ENCODE results near the gene CAMK2D. TPM values are rescaled to one million over a fixed set of nuclear protein-coding genes. Genes with fewer than 3 reads are reported as not detected.

The CAMK2D gene
- total RNA-seq, 1 donor from 2014 or later = 64.8 TPM

DNA sequence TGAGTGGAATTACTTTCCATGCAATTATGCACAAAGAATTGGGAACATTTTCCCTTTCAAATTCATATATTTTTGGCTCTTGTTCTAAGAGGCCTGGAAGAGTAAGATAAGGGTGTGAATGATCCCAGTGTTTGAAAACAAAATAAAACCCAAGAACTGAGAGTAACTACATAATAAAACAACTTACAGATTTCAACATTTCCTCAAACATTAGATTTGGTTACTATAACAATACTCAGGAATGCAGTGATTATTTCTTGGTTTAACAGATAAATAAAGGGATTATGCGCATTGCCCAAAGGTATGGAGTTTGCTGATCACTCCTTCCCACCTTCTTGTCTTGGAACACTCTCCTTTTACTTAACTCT, 292.5 kb downstream of the CAMK2D start:
- DNase-seq = peak; percentile 57

DNA sequence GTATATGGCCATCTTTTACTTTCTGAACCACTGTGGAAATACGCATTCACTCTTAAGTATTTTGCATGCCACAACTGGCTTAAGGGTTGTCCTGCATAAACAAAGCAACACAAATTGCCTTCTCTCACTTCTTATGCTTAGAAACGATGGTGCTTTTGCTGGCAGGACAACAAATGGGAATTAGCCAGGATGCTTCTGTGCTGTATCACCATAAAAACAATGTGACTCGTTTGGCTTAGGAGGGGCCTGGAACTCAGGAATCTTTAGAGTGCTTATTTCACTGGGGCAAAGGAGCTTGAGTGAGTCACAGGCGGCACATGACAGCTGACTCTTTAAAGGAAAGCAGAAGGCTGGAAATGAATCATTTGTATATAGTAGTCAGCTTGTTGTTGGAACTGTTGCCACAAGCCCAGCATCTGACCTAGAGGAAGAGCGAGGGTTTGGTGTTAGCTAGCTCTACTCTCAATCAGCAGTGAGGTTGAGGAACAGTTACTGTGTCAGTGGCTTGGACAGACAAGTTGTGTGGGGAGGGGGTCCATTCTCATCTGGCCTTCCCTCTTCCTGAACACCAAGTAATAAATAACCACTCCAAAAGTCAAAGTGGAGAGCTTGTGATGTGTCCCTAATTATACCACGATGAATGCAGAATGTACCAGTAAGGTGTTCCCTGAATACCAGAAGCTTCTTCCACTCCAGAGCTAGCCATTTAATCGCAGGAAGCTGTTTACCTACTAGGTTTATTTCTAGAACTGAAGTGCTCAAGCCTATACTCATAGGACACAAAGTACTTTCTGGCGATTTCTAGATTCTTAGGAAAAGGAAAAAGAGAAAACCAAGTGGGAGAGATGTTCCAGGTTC, 293.1 kb downstream of the CAMK2D start:
- peak; percentile 99 for DNase-seq

DNA sequence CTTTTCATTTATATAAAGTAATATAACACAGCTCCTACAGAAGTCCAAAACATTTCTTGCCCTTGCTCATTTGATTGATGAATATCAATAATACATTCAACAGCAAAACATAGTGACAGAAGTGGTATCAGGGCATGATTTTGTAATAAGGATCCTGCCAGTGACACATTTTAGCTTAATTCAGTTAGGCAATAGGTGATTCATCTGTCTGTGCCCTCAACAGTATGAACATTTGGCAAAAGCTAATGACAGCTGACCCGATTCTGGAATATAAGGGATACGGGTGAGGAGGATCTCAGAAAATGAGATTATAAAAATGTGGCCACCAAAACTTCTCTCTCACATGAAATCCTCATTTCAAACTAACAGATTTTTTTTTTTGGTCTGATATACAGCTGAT, 294.0 kb downstream of the CAMK2D start:
- DNase-seq = peak; percentile 73

DNA sequence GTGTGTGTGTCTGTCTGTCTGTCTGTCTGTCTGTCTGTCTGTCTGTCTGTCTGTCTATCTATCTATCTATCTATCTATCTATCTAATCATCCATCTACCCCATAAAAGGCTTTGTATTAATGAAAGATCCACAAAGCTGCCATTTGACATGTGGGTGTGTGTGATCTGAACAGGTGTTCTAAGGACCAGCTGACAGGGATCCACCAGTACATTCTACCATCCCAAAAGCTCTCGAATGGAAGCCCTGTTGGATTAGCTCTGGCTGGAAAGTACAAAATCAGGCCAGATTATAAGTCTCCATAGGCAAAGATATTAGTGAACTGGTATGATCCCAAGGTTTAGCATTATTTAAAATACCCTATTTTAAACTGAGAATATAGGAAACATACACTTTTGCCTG, 299.3 kb downstream of the CAMK2D start:
- DNase-seq = no peak

DNA sequence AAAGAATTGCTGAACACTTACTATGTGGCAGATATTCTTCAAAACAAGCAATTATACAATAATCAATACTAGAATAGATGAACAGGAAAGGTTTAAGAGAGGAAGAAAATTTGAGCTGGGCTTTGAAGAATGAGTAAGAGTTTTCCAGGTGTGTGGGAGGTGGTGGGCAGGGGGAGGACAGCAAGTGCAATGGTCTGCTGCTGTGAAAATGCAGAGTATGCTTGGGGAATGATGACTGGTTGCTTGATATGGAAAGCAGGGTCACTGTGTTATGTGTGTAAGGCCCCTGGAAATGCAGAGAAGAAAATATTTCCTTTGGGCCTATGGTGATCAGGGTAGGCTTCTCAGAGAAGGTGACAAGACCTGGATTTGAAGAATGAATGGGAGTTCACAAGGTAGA, 300.3 kb downstream of the CAMK2D start:
- DNase-seq = no peak

DNA sequence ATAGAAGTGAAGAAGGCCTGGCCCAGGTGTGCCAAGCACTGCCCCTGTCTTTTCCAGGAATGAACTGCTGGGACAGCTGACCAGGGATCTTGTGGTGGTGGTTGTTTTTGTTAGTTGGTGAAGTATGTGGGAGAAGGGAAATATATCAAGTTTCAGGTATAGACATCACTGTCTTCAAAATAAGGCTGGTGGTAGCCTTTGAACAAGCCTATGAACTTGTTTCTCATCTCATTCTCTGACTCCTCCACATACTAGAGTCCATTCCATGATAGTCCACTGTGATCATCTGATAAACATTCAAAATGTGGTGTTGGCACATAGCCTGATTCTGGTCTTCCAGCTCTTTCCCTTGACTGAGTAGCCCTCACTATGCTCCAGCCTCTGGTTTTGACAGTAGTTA, 303.7 kb downstream of the CAMK2D start:
- DNase-seq = no peak

DNA sequence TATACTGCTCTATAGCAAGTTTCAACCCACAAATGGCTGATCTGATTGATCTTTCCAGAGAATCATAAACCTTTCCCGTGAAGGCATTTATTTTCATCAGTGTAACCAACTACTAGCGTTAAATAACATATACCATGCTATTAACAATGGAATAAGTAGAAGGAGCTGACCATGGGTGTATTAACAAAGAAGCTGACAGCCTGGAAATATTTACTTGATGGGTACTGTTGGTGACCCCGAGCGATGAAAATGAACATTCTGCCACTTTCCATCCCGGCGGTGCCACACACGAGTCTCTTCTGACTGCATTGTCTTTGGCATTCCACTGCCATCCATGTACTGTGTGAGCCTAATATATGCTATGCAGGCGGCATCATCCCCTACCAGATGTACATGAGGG, 304.4 kb downstream of the CAMK2D start:
- DNase-seq = no peak

DNA sequence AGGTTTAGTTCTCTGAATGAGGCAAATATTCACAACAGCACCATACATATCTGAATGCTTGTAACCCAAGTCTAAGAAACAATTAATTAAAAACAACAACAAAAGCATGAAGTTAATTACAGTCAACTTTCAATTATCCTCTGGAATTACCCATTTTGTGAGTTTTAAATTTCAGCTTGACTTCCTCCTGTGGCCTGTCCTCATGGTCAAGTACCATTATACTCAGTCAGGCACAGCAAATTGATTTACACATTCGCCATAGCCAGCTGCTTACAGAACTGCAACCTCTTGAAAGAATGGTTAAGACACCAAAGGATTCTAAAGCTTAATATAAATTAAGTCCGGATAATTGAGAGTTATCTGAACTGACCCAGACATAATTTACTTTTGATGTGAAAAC, 306.5 kb downstream of the CAMK2D start:
- DNase-seq = no peak

DNA sequence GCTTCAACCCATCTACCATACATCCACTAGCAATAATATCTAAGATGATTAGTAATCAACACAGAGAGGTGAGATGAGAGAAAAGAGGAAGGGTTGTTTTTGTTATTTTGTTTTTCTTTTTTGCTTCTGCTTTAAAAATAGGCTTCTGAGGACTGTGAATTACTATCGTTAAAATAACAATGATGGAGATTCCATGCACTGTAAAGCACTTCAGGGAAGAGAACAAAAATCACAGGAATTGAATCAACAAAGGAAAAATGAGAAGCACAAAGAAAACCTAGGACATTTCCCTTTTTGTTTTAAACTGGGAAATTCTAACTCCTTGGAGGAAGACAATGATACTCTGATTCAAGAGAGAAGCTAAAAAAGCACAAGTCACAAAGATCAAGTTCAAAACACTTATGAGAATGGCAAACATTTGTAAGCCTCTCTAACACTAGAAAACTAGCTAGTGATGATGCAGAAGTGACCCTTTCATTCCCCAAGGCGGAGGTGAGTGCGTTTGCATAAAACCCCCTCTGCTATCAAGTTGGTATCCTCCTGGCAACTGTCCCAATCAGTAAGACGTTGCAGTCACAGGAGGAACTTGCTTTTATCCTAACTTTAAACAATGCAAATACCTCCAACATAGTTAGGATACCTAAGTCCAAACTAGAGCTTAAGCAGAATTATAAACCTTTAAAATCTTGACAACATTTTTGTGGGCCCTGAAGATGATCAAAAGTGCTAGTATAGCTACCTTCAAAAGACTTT, 308.5 kb downstream of the CAMK2D start:
- peak; percentile 98 for DNase-seq

DNA sequence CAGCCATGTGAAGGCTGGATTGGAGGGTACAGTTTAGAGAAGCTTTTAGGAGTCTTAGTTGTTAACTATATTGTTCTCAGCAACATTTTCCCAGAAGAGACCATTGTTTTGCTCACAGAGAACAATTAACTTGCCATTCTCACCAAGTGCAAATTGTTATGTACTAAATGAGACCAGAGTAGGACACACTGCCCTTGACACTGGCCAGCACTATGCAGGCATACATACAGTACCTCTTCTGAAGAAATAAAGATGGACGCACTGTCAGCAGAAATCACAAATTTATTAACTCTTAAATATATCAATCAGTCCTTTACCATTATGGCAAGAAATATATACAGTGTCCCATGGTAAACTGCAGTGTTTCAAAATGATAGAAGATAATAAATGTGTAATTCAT, 309.4 kb downstream of the CAMK2D start:
- DNase-seq = peak; percentile 30

DNA sequence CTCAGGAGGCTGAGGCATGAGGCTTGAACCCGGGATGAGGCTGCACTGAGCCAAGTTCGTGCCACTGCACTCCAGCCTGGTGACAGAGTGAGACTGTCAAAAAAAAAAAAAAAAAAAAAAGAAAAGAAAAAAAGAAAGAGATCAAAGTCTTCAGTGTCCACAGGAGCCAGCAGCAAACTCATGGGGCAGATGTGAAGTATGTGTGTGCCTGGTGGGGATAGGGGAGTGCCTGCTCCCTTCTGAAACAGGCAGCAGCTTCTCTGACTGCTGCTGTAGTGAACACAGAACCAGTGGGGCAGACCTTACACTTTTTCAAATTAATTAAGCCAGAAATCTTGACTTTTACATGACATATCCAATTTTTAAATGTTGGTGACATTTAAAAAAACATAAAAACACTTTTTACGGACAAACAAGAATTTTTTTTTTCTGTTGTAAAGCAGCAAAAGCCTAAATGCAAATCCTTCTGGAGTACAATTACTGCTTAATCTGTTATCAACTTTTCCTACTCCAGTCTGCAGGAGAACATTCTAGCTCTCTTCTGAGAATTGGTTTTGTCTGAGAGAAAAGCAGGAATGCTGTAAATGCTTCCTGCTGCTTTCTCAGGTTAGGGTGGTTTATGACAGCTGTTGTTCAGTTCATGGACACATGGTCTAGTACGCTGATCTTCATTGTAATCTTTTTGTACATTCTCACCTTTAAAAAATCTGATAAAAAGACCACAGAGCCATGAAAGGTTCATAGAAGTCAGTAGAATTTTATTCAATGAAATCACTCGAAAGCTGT, 311.1 kb downstream of the CAMK2D start:
- no peak for DNase-seq

DNA sequence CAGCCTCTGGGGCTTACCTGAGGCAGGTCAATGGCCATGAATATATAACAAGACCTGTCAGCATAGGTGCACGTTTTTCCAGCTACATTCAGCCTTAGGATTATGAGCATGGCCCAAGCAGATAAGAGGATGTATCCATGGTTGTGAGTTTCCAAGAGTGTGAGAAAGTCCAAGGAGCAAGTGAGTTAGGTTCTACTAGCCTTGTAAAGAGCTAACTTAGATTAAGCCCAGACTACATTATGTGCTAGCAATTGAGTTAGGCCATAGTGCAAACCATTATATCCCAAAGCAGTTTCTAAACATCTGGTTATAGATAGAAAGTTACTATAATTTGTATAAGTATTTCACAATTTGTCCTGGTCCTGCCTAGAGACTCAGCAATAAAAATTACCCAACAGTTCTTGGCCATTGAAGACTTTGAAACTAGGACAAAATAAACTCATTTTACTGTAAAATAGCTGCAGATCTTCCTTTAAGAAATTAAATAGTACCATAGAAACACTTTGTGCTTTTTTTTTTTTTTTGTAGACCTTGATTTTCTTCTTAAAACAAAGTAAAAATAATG, 312.0 kb downstream of the CAMK2D start:
- DNase-seq = no peak

DNA sequence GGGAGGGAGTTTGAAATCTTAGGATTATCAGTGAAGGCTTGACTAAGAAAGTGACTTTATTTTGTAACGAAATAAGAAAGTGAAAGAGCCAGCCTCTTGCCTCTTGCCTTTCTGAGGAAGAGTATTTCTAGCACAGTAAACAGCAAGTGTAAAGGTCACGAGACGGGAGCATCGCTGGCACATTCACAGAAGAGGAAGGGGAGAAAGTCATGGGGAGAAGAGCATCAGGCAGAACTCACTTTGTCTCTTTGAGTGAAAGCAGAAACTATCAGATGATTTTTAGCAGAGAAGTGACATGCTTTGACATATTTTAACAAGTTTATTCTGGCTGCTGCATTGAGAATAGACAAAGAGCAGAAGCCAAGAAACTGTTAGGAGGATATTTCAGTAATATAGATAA, 313.8 kb downstream of the CAMK2D start:
- DNase-seq = no peak

DNA sequence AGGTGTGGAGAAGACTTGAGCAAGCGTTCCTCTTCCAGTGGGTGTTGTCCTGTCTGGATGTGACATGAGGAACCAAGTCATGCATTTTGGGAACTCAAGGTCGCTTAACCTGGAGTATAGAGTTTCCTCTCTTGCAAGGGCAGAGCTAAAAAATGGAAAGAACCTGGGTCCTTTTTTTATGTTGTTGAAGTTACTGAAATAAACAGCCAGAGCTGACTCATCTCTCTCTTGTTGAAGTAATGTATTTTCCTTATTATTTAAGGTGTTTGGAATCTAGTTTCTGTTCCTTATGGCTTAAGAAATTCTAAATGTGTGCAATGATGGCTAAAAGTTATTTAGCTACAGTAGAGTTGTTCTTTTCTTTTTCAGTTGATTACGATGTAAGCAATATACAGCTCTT, 314.5 kb downstream of the CAMK2D start:
- no peak for DNase-seq

DNA sequence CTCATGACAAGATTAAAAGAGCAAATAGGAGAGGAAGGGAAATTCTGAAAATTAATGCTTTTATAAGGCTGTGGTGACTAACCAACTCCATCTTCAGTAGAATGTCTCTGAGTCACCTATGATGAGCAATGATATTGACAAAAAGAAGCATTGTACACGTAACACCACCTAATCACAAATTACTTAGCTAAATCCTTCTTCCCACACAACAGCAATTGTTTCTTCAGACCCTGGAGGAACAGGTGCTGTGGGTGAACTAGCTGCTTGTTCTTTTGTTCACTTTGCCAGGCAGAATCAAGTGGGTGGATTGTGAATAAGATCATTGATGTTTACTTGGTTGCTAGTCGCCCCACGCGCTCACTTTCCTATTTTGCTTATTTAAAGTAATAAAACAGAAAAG, 315.5 kb downstream of the CAMK2D start:
- peak; percentile 87 for DNase-seq

DNA sequence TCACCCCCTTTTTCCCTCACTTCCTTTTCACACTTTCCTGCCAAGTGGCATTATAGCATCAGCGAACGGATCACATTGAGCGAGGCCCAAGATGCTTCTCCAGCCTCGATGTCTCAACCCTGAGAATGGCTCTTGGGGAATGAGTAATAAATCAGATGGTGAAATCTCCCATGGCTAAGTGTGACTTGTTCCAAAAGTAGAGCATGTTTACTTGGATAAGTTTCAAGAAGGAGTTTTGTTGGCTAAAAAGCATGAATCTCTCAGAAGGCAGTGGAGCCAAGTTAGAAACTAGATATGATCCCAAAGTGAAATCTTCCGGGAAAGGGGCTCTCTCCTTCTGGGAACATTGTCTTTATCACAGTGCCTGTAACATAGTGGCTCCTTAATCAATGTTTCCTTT, 316.3 kb downstream of the CAMK2D start:
- peak; percentile 58 for DNase-seq

DNA sequence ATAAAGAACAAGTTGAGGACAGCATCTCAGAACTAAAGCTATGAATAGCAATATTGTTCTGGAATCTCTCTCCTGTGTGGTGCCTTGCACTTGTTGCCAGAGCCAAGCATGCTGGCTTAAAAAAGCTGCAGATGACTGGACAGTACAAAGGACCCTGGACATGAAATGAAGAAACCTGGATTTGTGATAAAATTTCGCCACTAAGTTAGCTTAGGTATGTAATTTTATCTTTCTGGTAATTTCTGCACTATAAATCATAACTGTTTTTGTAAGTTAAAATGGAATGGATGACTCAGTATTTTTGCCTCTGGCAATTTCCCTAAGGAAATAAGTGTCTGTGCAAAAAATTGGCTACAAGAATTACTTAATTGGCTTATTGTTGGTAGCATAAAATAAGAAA, 317.2 kb downstream of the CAMK2D start:
- DNase-seq = peak; percentile 66

DNA sequence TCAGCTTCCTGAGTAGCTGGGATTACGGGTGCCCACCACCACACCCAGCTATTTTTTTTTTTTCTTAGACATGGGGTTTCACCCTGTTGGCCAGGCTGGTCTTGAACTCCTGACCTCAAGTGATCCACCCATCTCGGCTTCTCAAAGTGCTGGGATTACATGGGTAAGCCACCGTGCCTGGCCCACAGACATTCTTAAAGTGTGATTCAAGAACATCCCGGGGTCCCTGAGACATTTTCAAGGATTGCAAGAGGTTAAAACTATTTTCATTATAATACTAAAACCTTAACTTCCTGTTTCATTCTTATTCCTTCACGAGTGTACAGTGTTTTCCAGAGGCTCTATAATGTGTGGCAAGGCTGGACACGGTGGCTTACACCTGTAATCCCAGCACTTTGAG, 318.7 kb downstream of the CAMK2D start:
- DNase-seq = no peak

DNA sequence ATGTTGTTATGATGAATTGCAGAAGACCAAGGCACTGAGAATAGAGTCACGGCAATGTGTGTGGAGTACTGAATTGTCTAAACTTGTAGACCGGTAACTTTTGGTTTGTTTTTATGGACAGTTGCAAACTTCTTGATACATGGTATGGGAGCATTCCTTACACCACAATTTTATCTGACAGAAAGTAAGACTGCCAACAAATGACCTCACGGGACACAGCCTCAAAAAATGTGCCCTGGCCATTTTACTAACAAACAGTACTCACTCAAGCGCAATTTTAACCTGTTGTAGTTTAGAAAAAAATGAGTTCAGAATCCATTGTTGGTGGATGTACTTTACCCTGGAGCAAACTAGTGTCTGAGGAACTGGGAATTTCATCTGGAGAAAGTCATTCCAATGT, 321.2 kb downstream of the CAMK2D start:
- DNase-seq = no peak

DNA sequence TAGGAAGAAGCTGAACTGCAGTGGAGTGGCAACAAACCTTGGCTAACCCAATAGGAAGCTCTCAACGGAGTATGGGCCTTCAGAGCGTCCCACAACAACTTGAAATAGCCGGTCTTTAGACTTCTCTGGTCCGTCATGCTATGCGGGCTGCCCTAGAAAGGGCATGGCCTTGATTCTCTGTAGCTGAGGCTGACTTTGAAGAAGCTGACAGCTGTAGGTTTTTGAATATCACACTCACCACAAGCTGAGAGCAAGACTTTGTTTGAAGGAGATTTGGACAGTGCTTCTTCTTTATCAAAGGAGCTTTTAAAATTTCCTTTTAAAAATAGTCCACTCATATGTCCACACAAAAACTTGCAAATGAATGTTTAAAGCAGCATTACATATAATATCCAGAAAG, 322.9 kb downstream of the CAMK2D start:
- no peak for DNase-seq

DNA sequence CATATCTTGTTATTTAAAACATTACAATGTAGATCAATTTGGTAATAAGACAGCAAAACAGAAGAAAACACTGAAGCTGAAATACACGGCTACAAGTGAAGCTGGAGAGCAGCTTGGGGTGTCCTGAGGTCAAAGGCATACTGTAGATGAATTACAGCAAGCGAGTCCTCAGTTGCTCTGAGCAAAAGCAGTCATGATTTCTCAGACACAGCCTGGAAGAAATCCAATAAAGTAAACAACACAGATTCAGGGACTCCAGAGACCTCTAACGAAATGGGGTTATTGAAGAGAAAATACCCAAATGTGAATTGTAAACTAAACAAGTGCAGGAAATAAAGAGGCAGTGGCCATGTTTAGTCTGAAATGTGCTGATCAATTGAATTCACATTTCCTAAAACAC, 324.4 kb downstream of the CAMK2D start:
- peak; percentile 15 for DNase-seq

DNA sequence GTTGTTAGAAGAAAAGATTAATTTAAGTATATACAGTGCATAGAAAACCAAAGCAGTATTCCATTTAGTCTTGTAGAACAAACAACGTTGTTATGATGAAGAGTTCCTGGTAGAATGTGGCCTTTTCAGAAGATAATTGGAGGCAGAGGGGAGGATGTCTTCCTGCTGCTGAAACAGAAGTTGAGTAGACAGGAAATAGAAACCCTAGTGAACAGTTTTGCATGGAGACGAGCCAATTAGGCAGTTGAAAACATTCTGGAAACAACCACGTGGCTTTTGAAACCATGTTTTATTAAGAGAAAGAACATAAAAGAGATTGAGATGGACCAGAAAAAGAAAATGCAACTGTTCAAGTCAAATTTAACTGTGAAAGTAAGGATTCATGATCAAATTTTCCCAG, 325.2 kb downstream of the CAMK2D start:
- DNase-seq = peak; percentile 73

DNA sequence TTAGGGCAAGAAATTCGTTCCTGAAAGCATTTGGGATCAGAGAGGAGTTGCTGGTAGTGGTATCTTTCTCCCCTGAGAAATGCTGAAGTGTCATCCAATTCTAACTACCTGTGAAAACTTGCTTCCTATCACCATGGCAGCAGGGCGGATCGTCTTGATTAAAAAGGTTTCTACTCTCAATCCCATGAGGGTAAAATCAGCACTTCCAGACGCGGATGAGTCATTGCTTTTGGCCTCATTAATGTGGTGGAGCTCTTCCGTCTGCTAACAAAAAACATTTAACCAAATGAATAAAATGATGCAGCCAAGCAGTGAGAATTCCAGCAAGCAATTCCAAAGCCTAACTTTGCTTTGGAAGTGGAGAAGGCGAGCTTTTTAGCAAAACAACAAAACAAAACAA, 325.6 kb downstream of the CAMK2D start:
- DNase-seq = peak; percentile 94
